Panc1 (cell line): Measurements from ENCODE around the gene MLLT3. TPM values are rescaled to one million over a fixed set of nuclear protein-coding genes. Genes with fewer than 3 reads are reported as not detected.

ENCODE experiments used
- ATAC-seq: fragments of 200-7000 bp; cut with Tn5 transposase; 2 replicates; pipeline ENCODE4 v1.9.1; 2020; ENCODE audit warnings: mild to moderate bottlenecking, moderate library complexity
- BruUV-seq: library from RNA; stranded (reverse); fragments of 400-500 nt; replicated peaks from 2 replicates; lab custom pipeline; 2021; lab: Mats Ljungman, UMichigan
- CTCF ChIA-PET: fragments of 300-600 bp; sonication (Branson Sonifier 250); formaldehyde crosslinking; loops from one replicate; lab custom pipeline; 2022; ENCODE audit warnings: antibody characterized with exemption; lab: Charles Lee
- POLR2A ChIA-PET: fragments of 300-600 bp; sonication (Branson Sonifier 250); formaldehyde crosslinking; loops from one replicate; lab custom pipeline; 2022; ENCODE audit warnings: antibody characterized with exemption; lab: Charles Lee
- DNase-seq: peaks from one replicate; pipeline ENCODE4 v3.0.0-alpha.2; 2010; ENCODE audit warnings: low read depth, low spot score
- H3K27ac ChIP-seq: 2 replicates; pipeline ENCODE4 v1.5.1; 2011; ENCODE audit warnings: mild to moderate bottlenecking, low read length, inconsistent platforms
- H3K27me3 ChIP-seq: fragments of 200-500 bp; sonication (Bioruptor generic); 2 replicates; pipeline ENCODE4 v1.6.0; 2014; ENCODE audit warnings: low read length, inconsistent platforms; ENCODE audit not compliant: control insufficient read depth, insufficient read depth
- H3K36me3 ChIP-seq: fragments of 200-500 bp; sonication (Bioruptor generic); 2 replicates; pipeline ENCODE4 v1.5.1; 2014; ENCODE audit warnings: inconsistent platforms, mild to moderate bottlenecking, low read length, moderate library complexity; ENCODE audit not compliant: control insufficient read depth, insufficient read depth
- H3K4me1 ChIP-seq: 2 replicates; pipeline ENCODE4 v1.5.1; 2011; ENCODE audit warnings: inconsistent platforms, mild to moderate bottlenecking, low read length, moderate library complexity; ENCODE audit not compliant: control insufficient read depth, insufficient read depth
- H3K4me3 ChIP-seq, 2 experiments: 2 replicates each; pipeline ENCODE4 v1.5.1; 2011 to 2012; ENCODE audit warnings: low read depth in 2 of 2, low read length in 2 of 2, mild to moderate bottlenecking in 2 of 2, inconsistent platforms in 1 of 2, moderate library complexity in 1 of 2
- H3K9me3 ChIP-seq: fragments of 200-500 bp; sonication (Bioruptor generic); 2 replicates; pipeline ENCODE4 v1.5.1; 2014; ENCODE audit warnings: low read depth, mild to moderate bottlenecking, inconsistent platforms, low read length, moderate library complexity; ENCODE audit not compliant: control insufficient read depth, insufficient read depth
- POLR2AphosphoS5 ChIP-seq: IDR thresholded peaks from 2 replicates; pipeline ENCODE4 v1.6.1; 2012; ENCODE audit warnings: mild to moderate bottlenecking, low read depth, low read length, moderate library complexity
- REST ChIP-seq, 2 experiments: IDR thresholded peaks; 2 replicates each; pipeline ENCODE4 v1.6.1; 2011 to 2012; ENCODE audit warnings: low read depth in 2 of 2, control low read depth in 1 of 2, low read length in 1 of 2, mild to moderate bottlenecking in 1 of 2, moderate library complexity in 1 of 2; ENCODE audit not compliant: insufficient read depth in 1 of 2
- SIN3A ChIP-seq: IDR thresholded peaks from 2 replicates; pipeline ENCODE4 v1.6.1; 2012; ENCODE audit warnings: low read depth, mild to moderate bottlenecking, low read length, moderate library complexity, borderline replicate concordance; ENCODE audit not compliant: insufficient read depth
- TCF7L2 ChIP-seq: IDR thresholded peaks from 2 replicates; pipeline ENCODE4 v1.6.1; 2011; ENCODE audit warnings: mild to moderate bottlenecking, low read depth, low read length, inconsistent platforms
- in situ Hi-C: cut with HindIII; loops from 2 replicates; pipeline ENCODE4 v1.10.0; 2016; ENCODE audit warnings: low sequenced_read_pairs, low pct_unique_long_range_greater_than_20kb
- intact Hi-C: fragments of 100-400 bp; cut with micrococcal nuclease; formaldehyde crosslinking; loops from one replicate; pipeline ENCODE4 v1.10.0; 2022; ENCODE audit not compliant: unreplicated experiment
- total RNA-seq: library from RNA; stranded (reverse); gene quantifications from one replicate; pipeline ENCODE4 v1.2.1, GENCODE V29; 2021; ENCODE audit not compliant: unreplicated experiment
- TF ChIP-seq, protein P1 (sequence below): fragments of 450-650 bp; IDR thresholded peaks from 2 replicates; pipeline ENCODE4 v1.5.1; 2017; ENCODE audit warnings: mild to moderate bottlenecking

The MLLT3 gene
- total RNA-seq, 1 experiment from 2014 or later: 0.49 TPM

DNA sequence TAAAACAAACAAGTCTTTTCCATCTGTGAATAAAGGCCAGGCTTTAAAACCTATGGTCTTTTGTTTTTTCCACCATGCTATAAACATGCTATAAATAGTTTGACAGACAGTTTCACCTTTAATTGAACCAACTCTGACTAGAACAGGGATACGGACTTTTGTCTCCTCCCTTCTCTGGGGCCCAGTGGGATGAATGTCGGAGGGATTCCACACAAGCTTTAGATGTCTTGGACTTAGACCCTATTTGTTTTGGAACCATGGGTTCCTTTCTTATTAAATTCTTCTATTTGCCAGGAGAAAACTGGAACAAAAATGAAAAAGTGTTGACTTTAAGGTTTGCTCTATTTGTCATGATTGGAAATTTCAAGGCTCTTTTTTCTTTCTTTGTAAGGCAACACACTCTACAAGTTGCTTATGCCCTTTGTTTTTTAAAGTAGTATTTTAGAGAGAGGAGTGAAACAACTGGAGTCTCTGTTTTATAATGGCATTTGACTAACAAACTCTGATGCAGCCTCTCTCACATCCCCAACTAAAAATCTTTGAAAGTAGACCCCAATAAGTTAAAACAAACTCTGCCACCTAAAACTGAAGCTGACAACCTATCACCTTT lies 145.3 kb downstream of the MLLT3 start:
- TF ChIP-seq POLR2AphosphoS5 (no peak), TCF7L2 (no peak), REST (IDR thresholded peaks at IDR 0.05; ENCODE audit: insufficient read depth in 1 of 2, low read depth in 2 of 2, low read length in 1 of 2) (no peak), SIN3A (no peak)
- TF ChIP-seq, protein P1, sequence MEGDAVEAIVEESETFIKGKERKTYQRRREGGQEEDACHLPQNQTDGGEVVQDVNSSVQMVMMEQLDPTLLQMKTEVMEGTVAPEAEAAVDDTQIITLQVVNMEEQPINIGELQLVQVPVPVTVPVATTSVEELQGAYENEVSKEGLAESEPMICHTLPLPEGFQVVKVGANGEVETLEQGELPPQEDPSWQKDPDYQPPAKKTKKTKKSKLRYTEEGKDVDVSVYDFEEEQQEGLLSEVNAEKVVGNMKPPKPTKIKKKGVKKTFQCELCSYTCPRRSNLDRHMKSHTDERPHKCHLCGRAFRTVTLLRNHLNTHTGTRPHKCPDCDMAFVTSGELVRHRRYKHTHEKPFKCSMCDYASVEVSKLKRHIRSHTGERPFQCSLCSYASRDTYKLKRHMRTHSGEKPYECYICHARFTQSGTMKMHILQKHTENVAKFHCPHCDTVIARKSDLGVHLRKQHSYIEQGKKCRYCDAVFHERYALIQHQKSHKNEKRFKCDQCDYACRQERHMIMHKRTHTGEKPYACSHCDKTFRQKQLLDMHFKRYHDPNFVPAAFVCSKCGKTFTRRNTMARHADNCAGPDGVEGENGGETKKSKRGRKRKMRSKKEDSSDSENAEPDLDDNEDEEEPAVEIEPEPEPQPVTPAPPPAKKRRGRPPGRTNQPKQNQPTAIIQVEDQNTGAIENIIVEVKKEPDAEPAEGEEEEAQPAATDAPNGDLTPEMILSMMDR: no peak
- no peak overlapping the region for H3K4me3 ChIP-seq
- CTCF ChIA-PET: no interaction called here
- no peak overlapping the region for H3K27ac ChIP-seq
- BruUV-seq: no TSS peak
- POLR2A ChIA-PET: no interaction called here
- intact Hi-C loops (no loop called here), in situ Hi-C loops (no loop called here)
- DNase-seq (no peak), ATAC-seq (no peak)
- no peaks in the 10 kb centered on the region for H3K9me3 ChIP-seq
- no peaks in the 10 kb centered on the region for H3K27me3 ChIP-seq
- H3K4me1 ChIP-seq: no peaks in the 10 kb centered on the region
- no peaks in the 10 kb centered on the region for H3K36me3 ChIP-seq

DNA sequence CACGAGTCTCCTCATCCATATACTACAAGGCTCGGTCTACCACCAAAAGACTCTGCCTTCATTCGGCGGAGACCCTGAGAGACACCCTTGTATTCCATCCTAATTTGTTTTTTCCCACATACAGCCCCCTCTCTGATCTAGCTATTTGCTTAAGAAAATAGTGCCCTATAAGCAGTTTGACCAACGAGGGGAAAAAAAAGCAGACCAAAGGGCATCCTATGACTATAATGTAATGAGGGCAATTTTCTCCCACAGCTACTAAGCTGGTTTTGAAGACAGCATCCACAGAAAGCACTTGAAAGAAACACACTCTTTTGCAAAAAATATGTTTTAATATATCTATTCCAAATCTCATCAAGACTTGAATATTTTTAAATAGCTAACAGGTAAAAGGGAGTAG lies 147.8 kb downstream of the MLLT3 start:
- H3K27ac ChIP-seq: no peak overlapping the region
- CTCF ChIA-PET: no interaction called here
- H3K4me3 ChIP-seq: no peak overlapping the region
- POLR2A ChIA-PET: no interaction called here
- ATAC-seq: no peak
- no peaks in the 10 kb centered on the region for H3K27me3 ChIP-seq
- H3K9me3 ChIP-seq: no peaks in the 10 kb centered on the region
- intact Hi-C loops (no loop called here), in situ Hi-C loops (no loop called here)
- BruUV-seq: no TSS peak
- H3K36me3 ChIP-seq: no peaks in the 10 kb centered on the region
- TF ChIP-seq TCF7L2: no peak
- no peak for TF ChIP-seq REST (IDR thresholded peaks at IDR 0.05; ENCODE audit: insufficient read depth in 1 of 2, low read depth in 2 of 2, low read length in 1 of 2)
- TF ChIP-seq POLR2AphosphoS5: no peak
- TF ChIP-seq, protein P1: no peak
- no peak for TF ChIP-seq SIN3A
- H3K4me1 ChIP-seq: no peaks in the 10 kb centered on the region
- no peak for DNase-seq
